GM21423 (cell line): ENCODE measurements around the gene EFNB2.

ENCODE experiments used
- ATAC-seq: cut with Tn5 transposase; IDR thresholded peaks from one replicate; pipeline ENCODE4 v1.9.1; 2021; ENCODE audit warnings: mild to moderate bottlenecking, moderate library complexity; ENCODE audit not compliant: unreplicated experiment

EFNB2 gene

DNA sequence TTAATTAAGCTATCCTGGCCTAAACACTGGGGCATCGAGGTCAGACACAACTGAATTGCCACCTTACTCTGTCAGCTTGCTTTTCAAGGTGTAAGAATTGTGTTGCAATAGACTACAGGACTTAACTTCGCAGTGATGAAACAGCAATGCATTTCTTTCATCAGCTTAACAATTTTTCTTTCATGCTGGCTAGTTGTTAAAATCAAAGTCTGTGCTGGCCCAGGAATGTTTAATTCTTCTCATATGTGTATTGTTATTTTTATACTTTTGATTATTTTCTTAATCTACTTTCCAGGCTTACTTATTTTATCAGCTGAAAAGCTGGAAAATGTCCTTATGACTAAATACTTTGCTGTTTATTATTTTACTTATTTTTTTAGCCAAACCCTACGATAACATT lies 79.7 kb downstream of the EFNB2 start:
- no peak for ATAC-seq

DNA sequence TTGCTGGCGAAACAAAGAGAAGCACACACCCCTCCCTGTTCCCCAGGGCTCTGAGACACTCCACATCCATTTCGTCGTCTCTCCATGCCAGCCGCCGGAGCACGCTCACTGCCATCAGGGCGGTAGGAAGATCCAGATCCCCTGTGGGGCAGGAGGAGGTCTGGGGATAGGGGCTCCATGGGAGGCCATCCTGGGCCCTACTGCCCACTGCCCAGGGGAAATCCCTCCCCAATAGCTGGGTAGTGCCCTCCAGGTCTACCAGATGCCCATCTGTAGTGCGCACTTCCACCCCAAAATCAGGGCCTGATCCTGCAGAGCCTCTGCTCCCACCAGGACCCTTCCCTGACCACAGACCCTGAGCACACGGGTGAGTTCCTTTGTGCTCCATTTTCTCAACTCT lies 80.3 kb downstream of the EFNB2 start:
- ATAC-seq, result no peak

DNA sequence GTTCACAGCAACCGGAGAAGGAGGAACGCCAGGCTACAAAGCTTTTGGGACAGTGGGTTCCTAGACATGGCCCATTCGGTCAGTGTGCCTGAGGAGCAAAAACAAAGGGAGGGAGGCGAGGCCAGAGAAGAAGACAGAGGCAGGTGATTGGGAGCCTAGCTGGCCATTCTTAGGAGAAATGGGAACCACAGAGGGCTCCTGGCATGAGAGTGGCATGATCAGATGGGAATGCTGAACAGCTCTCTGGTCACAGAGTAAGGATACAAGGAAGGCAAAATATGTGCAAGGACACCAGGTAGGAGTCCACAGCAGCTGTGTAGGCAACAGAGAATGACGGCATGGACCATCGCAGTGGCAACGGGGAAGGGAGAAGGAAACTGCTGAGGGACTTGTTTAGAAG lies 82.4 kb downstream of the EFNB2 start:
- no peak for ATAC-seq

DNA sequence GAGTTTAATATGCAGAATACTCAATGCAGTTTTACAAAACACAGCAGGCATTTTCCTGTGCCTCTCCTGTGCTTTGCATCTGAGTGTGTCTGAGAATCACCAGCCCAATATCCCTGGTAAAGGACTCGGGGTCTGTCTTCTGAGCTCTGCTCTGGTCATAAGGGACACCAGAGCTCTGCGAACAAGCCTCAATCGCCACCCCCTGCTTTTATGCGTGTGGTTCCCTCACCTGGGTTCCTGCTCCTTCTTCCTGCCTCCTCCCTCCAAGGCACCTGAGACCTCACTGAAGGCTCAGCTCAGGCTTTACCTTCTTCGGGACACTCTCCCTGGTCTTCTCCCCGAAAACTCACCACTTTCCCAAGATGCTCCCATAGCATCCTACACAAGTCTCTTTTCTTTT lies 84.5 kb downstream of the EFNB2 start:
- ATAC-seq, result no peak

DNA sequence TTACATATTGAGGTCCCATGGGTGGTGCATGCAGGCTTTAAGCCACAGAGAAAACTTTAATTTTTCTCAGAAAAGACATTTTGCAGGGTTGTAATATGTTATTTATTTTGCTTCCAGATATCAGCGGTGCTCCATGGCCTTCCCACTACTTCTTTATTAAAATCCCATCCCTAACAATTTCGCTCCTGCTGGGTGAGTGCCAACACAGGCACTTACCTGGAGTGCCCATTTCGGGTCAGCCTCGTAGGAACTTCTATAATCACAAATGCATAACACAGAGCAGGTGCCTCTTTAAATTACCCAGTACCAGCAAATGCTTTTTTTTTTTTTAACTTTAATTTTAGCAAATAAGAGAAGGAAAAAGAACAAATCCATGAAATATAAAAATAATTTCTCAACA lies 86.4 kb downstream of the EFNB2 start:
- ATAC-seq, result no peak

DNA sequence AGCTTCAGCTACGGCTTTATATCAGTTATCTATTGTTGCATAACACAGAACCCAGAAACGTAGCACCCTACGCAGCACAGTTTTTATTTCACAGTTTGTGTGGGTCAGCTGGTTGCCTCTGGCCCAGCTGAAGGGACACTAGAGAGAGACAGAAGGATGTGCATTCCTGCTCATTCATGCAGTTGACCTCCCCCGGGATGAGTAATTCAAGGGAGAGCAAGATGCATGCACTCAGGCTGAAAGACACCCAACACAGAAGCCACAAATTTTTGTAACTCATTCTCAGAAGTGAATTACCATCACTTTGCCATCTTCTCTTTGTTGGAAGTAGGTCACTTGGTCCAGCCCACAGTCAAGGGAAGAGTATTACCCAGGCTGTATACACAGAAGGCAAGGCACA lies 89.5 kb downstream of the EFNB2 start:
- no peak for ATAC-seq

DNA sequence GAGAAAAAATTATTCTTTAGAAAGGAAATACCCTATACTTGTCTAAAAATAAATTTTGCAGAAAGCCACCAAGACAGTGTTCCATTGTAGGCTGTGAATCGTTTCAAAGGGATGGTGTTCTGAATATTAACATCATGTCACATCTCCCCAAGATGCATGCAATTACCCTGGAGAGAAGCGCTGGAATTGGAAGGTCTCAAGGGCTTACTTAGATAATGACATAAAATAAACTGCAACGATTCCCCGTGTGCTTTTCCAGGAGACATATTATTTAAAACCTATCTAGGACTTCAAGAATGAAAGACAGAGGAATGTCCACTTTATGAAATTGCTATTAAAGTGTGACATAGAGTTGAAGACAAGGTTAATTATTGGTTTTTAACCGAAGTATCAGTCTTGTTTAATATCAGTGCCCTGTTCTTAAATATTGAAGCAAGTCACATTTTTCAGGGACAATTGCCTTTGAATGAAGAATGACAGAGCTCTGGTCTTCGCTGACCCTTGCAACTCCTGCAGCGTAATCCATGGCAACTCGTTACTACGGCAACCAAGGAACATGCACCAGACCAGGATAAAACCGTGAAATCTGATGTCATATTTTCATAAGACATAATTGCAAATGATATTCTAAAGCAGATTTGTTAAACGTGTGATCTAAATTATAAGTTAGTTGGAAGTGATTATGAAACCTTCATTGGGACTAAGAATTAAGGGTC lies 91.7 kb downstream of the EFNB2 start:
- ATAC-seq, result no peak

DNA sequence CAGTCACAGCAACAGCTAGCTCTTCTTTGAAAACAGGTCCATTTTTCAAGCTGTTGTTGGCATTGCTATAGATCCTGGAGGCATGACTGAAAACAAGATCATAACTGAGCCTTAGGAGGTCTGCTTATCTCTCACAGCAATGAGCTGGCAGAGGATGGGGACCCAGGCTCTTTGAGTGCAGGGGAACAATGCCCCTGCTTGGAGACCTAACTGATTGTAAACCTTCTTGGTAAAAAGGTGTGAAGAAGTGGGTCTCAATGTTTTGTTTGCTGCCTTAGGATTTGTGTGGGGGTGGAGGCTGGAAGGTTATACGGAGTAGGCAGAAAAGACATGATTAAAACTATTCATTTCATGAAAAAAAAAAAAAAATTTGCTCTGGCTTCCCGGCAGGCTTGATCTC lies 94.6 kb downstream of the EFNB2 start:
- ATAC-seq, result no peak
